Measurements from ENCODE around the gene PRR23E. TPM values are rescaled to one million over a fixed set of nuclear protein-coding genes. Genes with fewer than 3 reads are reported as not detected.

PRR23E gene
- polyA plus RNA-seq, 1 donor = not detected

Other genes starting within 250 kb of the PRR23E start
- gene PLXNA1, start 210.0 kb upstream of the PRR23E start, polyA plus RNA-seq = 16.5 TPM
- gene PRR20G, start 94.9 kb downstream of the PRR23E start, polyA plus RNA-seq = not detected